Measurements from ENCODE around the gene EPHB1.

DNA sequence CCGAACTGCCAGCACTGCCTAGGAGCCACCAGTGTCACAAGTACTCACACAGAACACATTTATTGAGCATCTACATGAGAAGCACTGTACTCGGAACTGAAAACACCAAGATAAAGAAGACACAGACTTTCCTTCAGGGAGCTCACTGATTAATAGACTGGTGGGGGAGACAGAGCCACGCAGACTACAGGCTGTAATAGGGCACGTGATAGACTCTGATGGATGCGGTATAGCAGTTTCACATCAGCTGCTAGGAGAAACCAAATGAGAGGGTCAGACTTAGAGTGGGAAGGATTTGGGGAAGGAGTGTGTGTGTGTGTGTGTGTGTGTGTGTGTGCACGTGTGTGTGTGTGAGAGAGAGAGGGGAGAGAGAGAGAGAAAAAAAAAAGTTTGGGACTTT, 12.1 kb downstream of the EPHB1 start:
- TF ChIP-seq, protein P1, sequence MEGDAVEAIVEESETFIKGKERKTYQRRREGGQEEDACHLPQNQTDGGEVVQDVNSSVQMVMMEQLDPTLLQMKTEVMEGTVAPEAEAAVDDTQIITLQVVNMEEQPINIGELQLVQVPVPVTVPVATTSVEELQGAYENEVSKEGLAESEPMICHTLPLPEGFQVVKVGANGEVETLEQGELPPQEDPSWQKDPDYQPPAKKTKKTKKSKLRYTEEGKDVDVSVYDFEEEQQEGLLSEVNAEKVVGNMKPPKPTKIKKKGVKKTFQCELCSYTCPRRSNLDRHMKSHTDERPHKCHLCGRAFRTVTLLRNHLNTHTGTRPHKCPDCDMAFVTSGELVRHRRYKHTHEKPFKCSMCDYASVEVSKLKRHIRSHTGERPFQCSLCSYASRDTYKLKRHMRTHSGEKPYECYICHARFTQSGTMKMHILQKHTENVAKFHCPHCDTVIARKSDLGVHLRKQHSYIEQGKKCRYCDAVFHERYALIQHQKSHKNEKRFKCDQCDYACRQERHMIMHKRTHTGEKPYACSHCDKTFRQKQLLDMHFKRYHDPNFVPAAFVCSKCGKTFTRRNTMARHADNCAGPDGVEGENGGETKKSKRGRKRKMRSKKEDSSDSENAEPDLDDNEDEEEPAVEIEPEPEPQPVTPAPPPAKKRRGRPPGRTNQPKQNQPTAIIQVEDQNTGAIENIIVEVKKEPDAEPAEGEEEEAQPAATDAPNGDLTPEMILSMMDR (IDR thresholded peaks at IDR 0.05) = no peak
- no peak for TF ChIP-seq POLR2A (IDR thresholded peaks at IDR 0.05)
- no peak for TF ChIP-seq EP300 (IDR thresholded peaks at IDR 0.05)
